Renal pelvis (tissue), 4 donors: ENCODE measurements around the gene XRCC2. TPM values are rescaled to one million over a fixed set of nuclear protein-coding genes. Genes with fewer than 3 reads are reported as not detected.
"Not testable (repeated sequence)": the region's sequence is repeated elsewhere in the genome, so short reads cannot be mapped to it uniquely, and the experiment has no call there.

Experiments used
- DNase-seq: peaks from one replicate; pipeline ENCODE4 v3.0.0-alpha.2; 2013
- polyA plus RNA-seq, 3 donors: library from polyadenylated mRNA; unstranded; fragments of 120-200 nt; gene quantifications; one replicate each; pipeline ENCODE4 v1.2.1, GENCODE V29; 2013; ENCODE audit not compliant: insufficient read length in 3 of 3

The XRCC2 gene
- polyA plus RNA-seq, 3 donors = 6.0 to 12.7 (median 11.2) TPM

DNA sequence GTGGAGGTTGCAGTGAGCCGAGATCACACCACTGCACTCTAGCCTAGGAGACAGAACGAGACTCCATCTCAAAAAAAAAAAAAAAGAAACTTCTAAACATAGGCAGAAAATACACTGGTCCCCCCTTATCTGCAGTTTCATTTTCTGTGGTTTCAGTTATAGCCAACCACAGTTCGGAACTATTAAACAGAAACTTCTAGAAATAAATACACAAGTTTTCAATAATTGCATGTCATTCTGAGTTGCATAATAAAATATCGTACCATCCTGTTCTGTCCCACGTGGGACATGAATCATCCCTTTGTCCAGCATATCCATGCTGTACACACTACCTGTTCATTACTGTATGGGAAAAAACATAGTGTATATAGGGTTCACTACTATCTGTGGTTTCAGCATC, 8.0 kb downstream of the XRCC2 start:
- DNase-seq = no peak

DNA sequence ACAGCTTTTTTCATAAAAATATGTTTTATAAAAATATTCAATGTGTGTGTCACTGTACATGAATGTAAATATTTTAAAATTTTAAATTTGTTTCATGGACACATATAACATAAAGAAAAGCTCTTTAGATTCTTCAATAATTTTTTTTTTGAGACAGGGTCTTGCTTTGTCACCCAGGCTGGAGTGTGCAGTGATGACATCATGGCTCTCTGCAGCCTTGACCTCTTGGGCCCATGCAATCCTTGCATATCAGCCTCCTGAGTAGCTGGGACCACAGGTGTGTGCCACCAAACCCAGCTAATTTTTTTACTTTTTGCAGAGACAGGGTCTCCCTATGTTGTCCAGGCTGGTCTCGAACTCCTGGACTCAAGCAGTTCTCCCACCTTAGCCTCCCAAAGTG, 9.9 kb downstream of the XRCC2 start:
- DNase-seq = no peak

DNA sequence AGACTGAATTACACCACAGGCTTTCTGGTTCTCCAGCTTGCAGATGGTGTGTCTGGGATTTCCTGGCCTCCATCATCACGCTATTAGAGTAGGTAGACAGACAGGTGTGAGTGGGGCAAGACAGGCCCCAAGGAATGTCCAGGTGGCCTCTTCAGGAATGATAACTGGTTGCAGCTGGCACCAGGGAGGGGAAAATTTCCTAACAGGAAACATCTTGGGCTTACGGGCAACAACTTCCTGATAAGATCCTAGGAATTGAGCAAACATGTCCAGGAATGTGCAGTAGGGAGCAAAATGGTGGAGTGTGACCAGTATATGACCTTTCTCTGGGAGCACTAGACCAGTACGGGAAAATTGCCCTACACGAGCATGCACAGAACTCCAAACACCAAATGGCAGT, 11.3 kb downstream of the XRCC2 start:
- DNase-seq = no peak

DNA sequence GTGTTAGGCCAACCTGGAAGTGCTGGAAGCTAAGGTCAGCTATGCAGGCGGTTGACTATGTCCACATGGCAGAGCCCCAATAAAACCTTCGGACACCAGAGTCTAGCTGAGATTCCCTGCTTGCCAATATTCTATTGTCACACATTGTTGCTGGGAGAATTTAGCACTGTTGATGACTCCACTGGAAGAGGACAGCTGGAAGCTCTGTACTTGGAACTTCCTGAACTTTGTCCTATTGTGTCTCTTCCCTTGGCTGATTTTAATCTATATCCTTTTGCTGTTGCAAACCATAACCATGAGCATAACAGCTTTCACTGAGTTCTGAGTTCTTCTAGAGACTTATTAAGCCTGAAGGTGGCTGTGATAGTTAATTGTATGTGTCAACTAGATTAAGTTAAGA, 12.0 kb downstream of the XRCC2 start:
- no peak for DNase-seq

DNA sequence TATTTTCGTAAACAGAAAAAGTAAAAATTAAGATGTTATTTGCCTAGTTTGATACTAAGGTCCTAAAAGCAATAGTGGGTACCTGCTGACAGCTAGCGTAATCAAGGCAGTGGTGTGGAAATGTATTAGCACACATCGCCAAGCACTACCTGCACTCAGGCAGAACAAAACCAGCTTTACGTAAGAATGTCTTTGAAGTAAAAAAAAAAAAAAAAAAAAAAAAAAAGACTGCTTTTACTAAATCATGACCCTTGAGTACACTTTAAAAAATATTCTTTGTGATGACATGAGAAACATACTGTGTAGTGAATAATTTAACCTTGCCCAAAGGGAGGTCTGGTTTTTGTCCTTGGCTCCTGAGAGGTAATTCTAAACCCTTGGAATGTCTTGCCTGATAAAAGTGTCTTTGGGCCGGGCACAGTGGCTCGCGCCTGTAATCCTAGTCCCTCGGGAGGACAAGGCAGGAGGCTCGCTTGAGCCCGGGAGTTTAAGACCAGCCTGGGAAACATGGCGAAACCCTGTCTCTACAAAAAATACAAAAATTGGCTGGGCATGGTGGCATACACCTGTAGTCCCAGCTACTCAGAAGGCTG, 12.7 kb downstream of the XRCC2 start:
- no peak for DNase-seq

DNA sequence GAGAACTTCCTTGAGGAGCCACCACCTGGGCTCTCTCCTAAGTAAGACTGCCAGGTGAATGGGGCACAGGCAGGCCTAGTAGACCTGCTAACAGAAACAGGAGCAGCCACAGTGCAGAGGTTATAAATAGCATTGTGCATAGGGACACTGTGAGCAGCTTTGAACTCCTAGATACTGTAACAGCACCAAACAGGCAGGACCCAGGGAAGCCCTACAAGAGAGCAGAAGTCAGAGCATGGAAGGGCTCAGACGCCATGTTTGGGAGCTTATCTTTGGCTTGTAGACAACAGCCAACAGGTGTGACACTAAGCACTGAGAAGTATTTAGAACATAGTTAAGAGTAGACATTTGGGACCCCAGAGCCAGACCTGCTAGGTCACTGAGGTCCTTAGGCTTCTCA, 14.5 kb downstream of the XRCC2 start:
- DNase-seq = no peak

DNA sequence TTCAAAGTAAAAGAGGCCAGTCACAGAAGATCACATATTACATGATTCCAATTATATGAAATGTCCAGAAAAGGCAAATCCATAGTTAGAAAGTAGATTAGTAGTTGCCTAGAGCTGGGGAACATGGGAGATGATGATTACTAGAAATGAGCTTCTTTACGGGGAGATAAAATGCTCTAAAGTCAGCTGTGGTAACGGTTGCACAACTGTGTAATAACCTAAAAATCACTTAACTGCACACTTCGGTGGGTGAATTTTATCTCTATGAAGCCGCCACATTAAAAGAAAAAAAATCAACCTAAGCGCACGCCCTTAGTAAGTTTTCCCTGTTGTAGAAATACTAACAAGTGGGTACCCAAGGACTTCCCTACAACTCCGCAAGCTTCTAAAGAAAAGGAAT, 15.9 kb downstream of the XRCC2 start:
- DNase-seq = no peak

DNA sequence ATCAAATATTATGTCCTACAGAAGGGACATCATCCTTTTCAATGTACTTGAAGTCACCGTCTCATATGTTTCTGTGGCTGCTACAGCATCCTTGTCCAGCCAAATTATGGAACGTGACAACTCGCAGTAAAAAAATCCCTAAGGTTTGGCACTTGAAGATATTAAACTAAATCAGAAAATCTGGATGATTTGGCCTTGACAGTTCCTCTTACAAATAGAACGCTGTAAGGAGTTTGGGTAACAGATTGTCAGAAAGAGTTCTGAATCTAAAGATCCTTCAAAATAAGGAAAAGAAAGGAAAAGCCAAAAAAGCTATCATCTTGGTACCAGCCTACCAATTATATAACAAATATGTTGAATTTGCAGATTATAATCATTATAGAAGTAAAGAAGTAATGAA, 21.0 kb downstream of the XRCC2 start:
- DNase-seq = no peak

DNA sequence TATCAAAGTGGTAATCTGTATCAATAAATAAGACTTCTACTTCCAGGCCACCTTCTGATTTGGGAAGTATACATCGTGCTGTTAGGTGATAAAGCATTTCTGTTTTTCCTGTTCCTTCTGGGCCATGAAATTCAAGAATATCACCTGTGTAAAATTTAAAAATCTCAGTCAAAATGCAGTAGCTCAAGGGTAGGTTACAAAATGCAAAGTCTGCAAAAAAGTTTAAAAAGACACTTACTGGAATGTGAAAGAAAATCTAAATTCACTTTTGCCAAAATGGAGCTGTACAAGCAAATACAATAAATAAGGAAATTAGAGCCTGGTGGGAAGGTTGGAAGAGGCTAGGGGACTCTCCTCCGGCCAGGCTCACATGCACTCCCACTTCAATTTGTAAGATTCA, 26.7 kb downstream of the XRCC2 start:
- no peak for DNase-seq

DNA sequence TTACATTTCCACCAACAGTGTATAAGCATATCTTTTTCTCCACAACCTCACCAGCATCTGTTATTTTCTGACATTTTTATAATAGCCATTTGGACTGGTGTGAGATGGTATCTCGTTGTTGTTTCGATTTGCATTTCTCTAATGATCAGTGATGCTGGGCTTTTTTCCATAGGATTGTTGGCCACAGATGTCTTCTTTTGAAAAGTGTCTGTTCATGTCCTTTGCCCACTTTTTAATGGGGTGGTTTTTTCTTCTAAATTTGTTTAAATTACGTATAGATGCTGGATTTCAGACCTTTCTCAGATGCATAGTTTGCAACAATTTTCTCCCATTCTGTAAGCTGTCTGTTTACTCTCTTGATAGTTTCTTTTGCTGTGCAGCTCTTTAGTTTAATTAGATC, 28.9 kb downstream of the XRCC2 start:
- no peak for DNase-seq

DNA sequence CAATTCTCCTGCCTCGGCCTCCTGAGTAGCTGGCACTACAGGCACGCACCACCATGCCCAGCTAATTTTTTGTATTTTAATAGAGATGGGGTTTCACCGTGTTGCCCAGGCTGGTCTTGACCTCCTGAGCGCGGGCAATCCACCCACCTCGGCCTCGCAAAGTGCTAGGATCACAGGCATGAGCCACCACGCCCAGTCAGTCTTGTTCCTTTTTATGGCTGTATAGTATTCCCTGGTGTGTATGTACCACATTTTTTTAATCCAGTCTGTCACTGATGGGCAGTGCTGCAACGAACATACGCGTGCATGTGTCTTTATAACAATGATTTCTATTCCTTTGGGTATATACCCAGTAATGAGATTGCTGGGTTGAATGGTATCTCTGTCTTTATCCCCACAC, 29.4 kb downstream of the XRCC2 start:
- not testable (repeated sequence) for DNase-seq

DNA sequence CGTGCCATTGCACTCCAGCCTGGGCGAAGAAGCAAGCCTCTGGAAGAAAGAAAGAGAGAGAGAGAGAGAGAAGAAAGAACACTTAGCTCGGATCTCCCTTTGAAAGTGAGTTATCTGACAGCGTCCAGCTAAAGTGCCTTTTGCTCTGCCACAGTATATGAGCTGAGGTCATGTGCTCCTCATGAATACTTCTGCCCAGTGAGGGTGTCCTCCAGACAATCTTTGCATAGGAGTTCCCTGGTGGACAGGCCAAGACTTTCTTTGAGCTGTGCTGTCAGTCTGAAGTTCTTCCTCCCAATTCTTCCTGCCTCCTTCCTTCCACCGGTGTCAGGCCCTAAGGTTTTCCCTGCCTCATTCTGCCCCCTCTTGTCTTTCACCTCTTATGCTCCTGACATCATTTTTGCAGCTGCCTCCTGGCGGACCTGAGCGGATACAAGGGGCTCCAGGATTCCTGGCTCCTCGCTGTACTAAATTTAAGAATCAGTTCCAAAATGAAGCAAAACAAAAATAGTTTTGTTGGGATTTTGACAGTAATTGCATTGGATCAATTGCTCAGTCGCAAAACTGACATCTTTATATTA, 31.9 kb downstream of the XRCC2 start:
- DNase-seq = no peak

DNA sequence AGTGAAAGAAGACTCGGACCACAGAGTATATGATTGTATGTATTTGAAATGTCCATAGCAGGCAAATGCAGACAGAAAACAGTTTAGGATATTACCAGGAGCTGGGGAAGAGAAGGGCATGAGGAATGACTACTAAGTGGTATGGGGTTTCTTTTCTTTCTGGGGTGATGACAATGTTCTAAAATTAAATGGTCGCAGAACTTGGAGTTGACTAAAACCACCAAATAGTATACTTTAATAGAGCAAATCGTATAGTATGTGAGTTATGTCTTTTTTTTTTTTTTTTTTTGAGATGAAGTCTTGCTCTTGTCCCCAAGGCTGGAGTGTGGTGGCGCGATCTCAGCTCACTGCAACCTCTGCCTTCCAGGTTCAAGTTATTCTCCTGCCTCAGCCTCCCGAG, 34.6 kb downstream of the XRCC2 start:
- DNase-seq = no peak

DNA sequence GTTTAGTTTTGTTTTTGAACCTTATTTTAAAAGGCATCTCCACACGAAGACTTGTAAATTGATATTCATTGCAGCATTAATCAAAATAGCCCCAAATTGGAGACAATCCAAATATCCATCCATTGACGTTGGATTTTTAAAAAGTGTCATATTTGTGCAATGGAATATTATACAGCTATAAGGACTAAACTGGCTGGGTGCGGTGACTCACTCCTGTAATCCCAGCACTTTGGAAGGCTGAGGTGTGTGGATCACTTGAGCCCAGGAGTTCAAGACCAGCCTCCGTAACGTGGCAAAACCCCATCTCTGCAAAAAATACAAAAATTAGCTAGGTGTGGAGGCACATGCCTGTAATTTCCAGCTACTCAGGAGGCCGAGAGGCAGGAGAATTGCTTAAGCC, 35.1 kb downstream of the XRCC2 start:
- DNase-seq = no peak

DNA sequence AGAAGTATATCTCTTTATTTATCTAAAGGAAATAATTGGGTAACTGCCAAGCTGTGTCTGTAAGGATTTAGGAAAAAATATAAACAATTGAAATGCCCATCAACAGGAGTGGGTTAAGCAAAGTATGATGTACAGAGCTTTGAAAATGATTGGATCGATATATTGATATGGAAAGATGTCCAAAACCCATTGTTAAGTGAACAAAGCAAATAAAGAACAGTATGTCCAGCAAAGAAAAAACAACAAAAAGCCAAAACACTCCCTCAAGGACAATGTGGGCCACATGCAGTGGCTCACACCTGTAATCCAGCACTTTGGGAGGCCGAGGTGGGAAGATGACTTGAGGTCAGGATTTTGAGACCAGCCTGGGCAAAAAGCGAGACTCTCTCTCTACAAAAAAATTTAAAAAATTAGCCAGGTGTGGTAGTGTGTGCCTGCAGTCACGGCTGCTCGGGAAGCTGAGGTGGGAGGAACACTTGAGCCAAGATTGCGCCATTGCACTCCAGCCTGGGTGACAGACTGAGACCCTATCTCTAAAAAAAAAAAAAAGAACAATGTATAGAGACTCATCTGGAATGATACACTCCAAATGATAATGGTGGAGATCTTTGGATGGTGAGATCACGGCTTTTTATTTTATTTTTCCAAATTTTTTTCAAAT, 37.9 kb downstream of the XRCC2 start:
- no peak for DNase-seq

DNA sequence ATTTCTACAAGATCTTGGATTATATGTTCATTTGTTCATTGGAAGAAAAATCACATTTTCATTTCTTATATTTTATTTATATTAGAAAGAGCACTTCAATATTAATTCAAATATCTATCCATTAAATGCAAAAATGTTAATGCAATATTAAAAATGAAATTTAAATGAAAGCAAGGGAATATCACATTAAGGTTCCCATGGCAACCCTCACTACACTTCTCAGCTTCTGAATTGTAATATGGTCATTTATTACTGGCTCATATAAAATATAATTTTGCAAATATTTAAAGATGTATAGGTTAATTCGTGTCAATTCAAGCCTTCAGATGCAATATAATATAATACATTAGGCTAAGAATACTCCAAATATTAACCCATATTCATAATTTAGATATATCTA, 38.8 kb downstream of the XRCC2 start:
- no peak for DNase-seq

DNA sequence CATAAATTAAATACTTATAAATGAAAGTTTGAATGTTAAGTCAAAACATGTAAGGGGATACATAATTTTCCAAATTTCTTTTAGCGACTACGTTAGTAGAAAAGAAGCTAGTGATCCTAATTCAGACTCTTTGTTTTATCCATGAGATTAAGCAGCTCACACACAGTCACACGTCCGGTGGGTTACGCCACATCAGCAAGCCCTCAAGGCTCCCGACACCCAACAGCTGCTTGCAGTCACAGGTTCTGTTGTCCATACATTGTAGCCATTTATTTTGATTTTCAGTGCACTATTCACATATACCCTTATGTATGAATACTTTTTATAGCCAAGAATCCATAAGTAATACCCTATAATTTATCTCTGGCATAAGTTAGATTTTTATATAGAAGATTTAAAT, 39.5 kb downstream of the XRCC2 start:
- DNase-seq = no peak

DNA sequence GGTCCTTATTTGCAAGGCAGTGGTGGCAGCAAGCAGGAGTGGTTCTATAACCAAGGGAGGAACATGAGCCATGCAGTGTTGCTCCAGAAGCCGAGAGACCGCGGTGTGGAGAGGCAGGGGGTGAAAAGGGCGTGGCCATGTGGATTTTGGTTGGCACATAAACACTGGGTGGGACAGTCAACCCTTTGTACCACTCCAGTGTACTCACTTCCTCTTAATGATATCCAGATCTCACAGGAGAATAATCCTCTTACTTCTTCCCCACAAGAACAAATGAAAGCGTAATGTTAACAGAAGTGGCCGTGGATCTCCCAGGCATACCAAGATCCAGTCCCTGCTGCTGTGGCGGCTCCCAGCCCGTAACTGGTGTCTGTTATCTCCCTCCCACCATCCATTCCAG, 42.4 kb downstream of the XRCC2 start:
- no peak for DNase-seq

DNA sequence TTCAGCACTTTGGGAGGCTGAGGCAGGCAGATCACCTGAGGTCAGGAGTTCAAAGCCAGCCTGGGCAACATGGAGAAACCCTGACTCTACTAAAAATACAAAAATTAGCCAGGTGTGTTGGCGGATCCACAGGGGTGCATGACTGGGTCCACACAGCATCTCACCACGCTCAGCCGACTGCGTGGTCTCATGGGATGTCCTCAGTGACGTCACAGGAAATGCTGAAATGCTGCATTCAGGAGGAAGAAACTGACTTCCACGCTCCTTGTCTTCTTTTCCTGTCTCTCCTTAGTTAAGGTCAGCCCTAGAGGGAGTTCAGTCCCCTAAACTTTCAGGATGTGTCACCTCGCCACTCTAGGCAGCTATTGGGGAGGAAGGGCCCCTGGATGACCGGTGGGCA, 42.9 kb downstream of the XRCC2 start:
- no peak for DNase-seq

DNA sequence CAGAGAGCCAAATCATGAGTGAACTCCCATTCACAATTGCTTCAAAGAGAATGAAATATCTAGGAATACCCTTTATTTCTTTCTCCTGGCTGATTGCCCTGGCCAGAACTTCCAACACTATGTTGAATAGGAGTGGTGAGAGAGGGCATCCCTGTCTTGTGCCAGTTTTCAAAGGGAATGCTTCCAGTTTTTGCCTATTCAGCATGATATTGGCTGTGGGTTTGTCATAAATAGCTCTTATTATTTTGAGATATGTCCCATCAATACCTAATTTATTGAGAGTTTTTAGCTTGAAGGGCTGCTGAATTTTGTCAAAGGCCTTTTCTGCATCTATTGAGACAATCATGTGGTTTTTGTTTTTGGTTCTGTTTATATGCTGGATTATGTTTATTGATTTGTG, 47.2 kb downstream of the XRCC2 start:
- not testable (repeated sequence) for DNase-seq

DNA sequence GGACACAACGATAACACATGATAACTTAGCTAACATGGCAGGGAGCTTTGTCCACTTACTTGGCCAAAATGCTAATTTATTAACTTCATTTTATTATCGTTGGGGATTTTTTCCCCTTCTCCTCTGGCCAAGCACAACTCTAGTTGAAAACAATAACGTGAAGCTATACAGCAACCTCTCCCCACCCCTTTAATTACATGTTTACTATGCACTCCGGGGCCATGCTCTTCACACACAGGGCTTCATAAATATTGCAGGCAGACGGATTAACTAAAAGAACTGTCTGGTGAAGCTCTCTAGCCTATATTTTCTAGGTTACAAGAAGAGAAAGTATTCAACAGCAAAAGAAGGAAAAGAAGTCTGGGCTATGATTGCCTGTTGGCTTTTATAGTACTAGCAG, 51.7 kb downstream of the XRCC2 start:
- DNase-seq = no peak

DNA sequence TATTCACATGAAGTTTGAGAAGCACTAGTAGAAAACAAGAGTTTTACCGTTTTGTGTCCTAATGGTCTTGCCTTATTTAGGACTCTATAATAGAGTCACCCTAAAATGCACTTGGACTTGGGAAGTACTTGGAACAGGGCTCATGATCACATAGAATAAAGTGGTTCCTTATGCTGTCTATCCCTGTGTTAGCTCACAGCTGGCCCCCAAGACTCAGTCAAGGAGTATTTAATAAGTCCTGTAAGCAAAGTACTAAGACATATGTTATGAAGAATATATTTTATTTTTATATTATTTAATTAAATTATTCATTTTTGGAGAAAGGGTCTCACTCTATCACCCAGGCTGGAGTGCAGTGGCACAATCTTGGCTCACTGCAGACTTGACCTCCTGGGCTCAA, 54.5 kb downstream of the XRCC2 start:
- no peak for DNase-seq

DNA sequence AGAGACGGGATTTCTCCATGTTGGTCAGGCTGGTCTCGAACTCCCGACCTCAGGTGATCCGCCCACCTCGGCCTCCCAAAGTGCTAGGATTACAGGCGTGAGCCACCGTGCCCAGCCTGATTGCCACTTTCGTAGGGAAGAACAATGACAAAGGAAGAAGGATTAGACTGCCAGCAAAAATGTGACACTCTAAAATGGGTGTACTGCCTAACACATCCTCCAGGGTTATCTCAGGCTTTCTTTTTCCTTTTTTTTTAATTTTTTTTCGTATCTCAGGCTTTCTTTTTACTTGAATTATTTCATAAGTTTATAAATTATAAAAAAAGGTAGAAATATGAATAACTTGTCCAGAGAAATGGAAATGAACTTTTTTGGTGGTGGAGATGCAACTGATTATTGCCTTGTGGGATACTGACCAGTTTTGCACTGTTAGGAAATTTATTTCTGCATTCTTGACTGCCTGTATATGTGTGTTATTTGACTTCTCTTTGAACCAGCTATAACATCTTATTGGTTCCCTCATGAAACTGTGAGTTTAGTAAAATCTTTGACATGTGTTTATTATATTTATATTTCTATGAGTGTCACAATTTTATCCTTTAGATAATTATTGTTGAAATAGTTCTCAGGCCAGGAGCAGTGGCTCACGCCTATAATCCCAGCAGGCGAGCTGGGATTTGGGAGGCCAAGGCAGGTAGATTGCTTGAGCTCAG, 56.8 kb downstream of the XRCC2 start:
- DNase-seq = no peak
